ENCODE measurements around the gene TBC1D19.
"Not testable (repeated sequence)": the region's sequence is repeated elsewhere in the genome, so short reads cannot be mapped to it uniquely, and the experiment has no call there.

The TBC1D19 gene, protein sequence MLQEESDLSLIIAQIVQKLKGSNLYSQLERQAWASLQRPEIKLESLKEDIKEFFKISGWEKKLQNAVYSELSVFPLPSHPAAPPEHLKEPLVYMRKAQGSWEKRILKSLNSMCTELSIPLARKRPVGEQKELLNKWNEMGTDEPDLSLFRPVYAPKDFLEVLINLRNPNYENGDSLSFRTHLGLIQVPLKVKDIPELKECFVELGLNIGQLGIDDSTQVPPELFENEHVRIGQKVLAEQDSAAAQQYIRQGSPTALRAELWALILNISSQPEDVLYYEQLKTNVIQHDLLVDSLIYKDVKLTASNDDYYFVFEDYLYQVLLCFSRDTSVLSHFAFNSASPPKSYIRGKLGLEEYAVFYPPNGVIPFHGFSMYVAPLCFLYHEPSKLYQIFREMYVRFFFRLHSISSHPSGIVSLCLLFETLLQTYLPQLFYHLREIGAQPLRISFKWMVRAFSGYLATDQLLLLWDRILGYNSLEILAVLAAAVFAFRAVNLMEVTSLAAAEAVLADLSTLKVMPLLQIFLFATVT

DNA sequence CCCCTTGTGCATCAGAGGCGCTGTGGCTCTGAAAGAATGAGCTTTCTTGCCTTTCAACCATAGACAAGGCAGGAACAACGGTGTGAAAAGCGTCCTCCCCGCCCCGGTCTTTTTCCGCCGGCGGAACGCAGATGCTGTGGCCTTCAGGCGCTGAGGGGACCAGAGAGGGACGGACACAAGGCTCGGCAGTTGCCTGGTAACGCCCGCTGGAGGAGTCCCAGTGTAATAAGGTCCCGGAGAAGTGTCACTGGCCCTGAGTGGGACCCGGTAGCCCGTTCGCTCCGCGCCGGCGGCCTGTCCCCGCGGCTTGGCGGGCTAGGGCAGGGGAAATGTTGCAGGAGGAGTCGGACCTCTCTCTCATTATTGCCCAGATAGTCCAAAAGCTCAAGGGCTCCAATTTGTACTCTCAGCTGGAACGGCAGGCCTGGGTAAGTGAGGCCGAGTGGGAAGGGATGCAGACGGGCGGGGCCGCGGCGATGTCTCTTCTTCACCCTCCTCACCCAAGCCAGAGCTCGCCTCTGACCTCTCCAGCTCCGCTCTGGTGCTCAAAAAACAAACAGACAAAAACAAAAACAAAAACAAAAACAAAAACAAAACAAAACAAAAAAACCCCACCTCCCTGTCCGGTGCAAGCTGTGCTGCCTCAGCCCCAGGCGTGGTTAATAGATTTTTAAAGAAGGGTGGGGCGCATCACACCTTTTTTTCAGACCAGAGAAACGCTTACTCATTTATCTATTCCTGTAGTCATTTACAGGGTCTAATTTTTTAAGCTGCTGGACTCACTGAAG is at the start of gene TBC1D19:
Gene TBC1D19, plus strand, starts transcription at position 220 of the 788 bp plus-strand sequence. Its CDS starts 110 bp downstream, at position 330.
- DNase-seq = peak; percentile 88 to 89

DNA sequence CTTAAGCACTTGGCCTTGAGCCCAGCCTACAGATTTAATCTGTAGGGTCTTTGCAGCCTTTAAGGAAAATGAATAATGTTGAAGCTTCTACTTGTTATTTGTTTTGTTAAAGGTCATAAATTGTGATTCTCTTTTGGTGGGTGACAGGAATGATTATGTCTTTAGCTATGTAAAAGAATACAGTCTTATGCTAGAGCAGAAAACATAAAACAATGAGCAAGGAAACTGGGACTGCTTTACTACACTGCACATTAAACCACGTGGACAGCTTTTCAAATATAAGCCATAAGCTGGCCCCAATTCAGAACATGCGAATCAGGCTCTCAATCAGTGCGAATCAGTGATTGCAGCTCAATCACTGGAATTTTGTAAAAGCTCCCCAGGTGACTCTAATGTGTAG is 40.9 kb upstream of the TBC1D19 start:
- DNase-seq = no peak

DNA sequence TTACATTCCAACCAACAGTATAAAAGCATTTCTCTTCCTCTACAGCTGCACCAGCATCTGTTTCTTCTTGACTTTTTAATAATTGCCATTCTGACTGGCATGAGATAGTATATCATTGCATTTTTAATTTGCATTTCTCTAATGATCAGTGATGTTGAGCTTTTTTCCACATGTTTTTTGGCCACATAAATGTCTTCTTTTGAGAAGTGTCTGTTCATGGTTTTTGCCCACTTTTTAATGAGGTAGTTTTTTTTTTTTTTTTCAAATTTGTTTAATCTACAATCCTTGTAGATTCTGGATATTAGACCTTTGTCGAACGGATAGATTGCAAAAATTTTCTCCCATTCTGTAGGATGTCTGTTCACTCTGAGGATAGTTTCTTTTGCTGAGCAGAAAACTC is 39.5 kb upstream of the TBC1D19 start:
- DNase-seq = no peak

DNA sequence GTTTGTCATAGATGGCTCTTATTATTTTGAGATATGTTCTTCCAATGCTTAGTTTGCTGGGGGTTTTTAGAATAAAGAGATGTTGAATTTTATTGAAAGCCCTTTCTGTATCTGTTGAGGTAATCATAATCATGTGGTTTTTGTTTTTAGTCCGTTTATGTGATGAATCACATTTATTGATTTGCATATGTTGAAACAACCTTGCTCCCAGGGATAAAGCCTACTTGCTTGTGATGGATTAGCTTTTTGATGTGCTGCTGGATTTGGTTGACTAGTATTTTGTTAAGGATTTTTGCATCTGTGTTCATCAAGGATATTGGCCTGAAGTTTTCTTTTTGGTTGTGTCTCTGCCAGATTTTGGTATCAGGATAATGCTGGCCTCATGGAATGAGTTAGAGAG is 35.5 kb upstream of the TBC1D19 start:
- not testable (repeated sequence) for DNase-seq

DNA sequence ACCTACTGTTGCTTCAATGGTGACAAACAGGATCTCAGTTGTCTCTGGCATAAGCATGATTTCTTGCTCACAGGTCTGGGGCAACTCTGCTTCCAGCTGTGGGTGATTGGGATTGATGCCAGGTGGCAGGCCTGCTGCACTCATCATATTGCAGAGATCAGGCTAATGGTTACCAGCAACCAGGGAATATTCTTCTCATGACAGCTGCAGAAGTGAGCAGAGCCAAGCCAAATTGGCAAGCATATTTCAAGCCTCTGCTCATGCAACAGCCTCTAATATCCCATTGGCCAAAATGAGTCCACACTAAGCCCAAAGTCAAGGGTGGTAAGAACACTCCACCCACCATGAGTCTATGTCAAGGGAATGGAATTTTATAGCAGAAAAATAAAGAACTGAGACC is 26.7 kb upstream of the TBC1D19 start:
- DNase-seq = no peak

DNA sequence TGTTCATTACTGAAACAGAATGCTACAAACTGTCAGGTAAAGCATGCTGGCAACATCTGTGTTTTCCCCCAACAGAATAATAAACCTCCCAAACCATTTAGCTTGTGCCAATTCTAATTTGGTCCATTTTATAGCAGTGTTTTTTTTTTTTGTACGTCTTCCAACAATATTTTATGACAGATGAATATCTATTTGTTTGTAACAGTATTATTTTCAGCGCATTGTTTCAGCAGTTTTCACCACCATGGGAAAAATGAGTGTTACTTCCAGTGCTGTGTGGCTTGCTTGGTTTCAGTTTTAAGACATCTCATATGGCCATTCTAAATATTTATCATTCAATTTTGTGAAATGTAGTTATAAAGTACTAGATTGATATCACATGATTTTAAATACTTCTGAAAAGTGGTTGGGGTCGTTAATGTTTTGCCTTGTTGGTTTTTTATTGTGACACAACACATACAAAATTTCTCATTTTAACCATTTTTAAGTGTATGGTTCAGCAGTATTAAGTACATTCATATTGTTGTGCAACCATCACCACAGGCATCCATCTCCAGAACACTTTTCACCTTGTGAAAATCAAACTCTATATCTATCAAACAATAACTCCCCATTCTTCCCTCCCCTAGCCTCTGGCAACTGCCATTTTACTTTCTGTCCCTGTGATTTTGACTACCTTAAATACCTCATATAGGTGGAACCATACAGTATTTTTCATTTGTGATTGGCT is 25.6 kb upstream of the TBC1D19 start:
- DNase-seq = no peak

DNA sequence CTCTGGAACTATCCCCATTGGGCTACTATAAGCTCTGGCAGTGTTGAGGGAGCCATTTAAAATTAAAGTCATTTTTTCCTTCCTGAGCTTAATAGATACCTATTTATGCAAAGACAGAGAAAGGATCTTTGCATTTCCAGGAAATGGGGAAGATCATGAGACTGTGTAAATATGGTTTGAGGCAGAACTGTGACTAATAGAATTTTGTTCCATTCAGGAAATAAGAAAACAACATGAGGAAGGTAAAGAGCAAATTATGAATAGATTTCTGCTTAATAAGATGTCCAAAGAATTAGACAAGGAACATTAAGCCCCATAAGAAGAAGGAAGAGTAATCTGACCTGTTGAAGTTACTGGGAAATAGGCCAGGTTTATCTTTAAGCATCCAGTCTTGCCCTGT is 17.8 kb upstream of the TBC1D19 start:
- DNase-seq = no peak

DNA sequence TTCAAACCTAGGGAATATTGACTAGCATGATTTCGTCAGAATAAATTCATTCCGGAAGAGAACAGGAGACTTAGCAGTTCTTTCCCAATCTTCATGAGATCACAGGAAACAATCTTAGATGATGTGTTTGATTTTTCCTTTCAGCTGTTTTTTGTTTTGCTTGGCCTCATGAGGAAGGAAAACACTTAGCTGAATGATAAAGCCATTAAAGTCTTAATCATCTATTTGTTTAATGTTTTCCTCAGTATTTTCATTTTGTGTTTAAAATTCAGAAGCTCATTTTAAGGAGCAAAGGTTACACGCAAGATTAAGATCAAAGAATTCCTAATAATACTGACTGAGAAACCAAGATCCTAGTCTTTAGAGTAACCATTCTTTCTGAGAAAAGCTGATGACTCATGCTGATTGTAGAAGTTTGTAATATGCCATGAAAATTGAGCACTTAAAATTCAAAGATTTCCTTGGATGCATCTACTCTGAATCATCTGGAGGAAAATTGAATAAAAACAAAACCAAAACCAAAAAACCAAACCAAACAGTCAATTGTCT is 15.4 kb upstream of the TBC1D19 start:
- no peak for DNase-seq

DNA sequence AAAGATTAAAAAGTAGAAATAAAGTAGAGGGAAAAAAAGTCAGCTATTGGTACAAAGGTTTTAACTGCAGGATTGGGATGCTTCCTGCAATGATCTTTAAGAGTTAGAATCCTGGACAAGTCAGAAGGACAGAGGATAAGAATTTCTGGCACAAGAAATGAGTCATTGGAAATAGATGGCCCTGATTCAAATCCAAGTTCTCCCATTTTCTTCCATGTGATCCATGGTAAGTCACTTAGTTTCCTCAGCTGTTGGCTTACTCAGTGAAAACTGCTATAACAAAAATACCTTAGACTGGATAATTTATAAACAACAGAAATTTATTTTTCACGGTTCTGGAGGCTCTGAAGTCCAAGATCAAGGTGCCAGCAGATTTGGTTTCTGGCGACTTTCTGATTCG is 13.3 kb upstream of the TBC1D19 start:
- no peak for DNase-seq

DNA sequence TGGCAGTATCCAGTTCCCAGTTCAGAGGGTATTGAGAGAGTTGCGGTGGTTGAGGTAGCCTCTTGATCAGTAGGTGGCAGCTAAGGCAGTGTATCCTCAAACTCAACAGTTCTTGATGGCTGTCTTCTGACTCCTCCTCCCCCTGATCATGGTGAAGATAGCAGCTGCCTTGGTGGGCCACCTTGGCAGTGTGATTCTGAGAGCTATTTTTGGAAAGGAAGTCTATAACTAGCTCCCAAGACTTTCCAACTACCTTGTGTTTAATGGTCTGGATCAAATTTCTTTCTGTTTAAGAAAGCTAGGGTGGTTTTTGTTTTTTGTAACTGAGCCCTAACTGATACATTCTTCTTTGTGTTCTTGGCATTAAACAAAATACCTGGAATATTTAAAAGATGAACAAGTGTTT is 10.5 kb upstream of the TBC1D19 start:
- no peak for DNase-seq

DNA sequence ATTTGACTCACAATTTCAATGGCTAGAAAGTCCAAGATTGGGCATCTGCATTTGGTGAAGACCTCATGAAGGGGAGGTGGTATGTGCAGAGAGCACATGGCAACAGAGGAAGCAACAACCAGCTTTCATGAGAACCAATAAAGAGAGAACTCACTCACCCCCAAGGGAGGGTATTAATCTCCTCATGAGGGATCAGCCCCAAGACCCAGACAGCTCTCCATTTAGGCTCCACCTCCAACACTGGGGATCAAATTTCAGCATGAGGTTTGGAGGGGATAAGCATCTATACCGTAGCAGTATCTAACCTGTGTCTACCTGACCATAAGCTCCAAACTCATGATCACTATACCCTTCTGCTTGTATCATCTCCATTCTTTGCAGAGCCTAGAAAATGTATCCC is 9.3 kb upstream of the TBC1D19 start:
- no peak for DNase-seq

DNA sequence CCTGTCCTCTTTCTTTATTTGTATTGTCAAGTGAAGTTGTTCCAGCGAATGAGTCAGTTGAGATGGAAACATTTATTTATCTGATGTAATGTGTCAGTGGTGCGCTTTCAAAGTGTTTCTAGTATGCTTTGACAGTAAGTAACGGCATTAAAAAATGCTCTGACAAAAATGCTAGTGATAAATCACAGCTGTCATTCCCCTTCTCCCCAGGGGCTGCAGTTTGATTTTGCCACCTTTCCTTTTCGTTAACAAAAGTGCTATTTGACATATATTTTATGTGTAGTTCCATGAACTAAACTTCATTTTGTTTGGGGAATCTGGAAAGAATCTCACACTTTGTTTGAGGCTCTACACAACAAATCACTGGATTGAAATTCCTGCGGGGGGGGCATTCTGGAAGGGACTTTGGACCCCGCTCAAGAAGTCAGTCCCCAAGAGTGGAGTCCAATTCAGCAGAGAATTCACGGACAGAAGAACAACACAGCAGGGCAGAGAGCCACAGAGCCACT is 7.6 kb upstream of the TBC1D19 start:
- no peak for DNase-seq

DNA sequence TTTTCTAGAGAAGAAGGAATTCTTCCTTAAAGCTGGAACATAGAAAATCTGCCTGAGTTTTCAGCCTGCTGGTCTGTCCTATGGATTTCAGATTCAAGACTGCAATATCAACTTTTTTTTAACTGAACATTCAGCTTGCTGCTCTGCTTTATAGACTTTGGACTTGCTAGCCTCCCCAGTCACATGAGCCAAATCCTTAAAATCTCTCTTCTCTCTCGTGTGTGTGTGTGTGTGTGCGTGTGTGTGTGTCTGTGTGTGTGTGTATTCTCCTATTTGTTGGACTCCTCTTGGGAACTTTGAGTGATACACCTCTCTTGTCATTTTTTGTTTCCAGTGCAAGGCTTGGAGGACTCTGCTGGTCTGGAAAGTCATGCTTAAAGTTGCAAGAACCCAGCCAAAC is 6.8 kb upstream of the TBC1D19 start:
- no peak for DNase-seq

DNA sequence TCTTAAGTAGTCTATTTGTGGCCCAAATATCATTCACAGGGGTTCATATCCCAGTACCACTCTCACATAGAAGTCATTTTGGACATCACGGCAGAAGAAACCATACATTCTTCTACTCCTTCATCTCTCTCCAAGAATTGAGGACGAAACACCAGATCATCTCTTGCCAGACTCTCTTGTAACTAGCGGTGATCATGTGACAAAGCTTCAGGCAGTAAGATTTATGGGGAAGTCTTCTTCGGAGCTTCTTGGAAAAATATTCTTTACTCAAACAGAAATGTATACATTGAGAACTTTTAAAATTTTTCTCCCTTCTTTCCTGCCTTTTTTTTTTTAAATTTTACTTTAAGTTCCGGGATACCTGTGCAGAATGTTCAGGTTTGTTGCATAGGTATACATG is 4.7 kb upstream of the TBC1D19 start:
- no peak for DNase-seq

DNA sequence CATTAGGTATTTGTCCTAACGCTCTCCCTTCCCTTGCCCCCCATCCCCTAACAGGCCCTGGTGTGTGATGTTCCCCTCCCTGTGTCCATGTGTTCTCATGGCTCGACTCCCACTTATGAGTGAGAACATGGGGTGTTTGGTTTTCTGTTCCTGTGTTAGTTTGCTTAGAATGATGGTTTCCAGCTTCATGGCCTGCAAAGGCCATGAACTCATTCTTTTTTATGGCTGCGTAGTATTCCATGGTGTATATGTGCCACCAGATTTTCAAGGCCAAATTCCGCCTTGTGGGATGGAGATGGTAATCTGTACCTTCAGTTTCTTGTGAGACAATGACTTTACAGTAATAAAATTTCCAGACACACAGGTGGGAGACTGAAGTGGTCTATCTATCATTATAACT is 2.5 kb upstream of the TBC1D19 start:
- not testable (repeated sequence) for DNase-seq

DNA sequence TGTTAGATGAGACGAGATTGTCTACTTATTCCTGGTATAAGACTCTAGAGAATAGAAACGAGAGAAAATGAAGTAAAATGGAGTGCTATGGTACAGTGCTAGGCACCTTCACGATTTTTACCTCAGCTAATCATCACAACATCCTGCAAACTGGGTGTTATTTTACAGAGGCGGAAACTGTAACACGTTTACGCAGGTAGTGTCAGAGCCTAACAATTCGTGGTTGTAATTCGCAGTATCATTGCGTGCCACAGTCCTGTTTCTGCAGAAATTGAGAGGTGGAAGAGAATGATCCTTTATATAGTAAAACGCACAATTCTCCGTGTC is 383 bp upstream of the TBC1D19 start:
- DNase-seq = no peak

DNA sequence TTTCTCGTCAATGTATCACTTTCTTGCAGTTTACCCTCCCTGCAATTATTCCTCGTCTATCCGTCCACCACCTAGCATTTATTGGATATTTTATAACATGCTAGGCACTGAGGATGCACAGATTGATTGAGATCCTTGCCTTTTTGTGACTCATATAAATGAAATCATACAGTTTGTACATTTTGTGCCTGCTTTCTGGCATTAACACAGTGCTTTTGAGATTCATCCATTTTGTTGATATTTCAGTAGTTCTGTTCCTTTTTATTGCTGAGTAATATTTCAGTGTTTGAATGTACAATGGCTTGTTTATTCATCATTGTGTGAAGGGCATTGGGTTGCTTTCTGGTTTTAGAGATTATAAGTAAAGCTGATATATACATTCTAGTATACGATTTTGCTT is 841 bp downstream of the TBC1D19 start:
- no peak for DNase-seq

DNA sequence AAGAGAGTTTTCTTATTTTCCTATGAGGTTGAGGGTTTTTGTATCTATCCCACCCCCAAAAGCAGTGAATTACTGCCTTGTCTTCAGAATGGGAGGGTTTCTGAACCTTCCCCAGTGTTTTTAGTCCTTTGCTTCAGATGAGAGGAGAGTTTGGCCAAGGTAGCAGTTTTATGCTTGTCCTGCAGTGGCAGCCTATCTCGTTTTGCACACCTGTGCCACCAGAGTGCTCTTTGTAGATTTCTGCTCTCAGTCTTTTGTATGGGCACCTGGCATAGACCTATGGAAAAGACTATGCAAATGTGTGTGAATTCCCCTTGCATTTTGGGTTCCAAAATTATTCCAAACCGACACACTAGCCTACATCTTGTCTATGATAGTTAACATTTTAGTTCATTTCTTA is 5.8 kb downstream of the TBC1D19 start:
- no peak for DNase-seq

DNA sequence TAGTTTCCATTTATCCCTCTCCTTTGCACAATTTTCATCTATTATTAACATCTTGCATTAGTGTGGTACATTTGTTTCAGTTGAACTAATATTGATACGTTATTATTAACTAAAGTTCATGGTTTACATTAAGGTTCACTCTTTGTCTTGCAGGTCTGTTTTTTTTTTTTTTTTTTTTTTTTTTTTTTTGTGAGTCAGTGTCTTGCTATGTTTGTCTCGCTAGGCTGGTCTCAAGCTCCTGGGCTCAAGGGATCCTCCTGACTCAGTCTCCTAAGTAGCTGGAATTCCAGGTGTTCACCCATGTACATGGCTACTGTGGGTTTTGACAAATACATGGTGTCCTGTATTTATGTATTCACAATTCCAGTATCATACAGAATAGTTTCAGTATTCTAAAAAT is 6.8 kb downstream of the TBC1D19 start:
- DNase-seq = no peak

DNA sequence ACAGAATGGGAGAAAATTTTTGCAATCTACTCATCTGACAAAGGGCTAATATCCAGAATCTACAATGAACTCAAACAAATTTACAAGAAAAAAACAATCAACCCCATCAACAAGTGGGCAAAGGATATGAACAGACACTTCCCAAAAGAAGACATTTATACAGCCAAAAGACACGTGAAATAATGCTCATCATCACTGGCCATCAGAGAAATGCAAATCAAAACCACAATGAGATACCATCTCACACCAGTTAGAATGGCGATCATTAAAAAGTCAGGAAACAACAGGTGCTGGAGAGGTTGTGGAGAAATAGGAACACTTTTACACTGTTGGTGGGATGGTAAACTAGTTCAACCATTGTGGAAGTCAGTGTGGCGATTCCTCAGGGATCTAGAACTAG is 9.7 kb downstream of the TBC1D19 start:
- not testable (repeated sequence) for DNase-seq

DNA sequence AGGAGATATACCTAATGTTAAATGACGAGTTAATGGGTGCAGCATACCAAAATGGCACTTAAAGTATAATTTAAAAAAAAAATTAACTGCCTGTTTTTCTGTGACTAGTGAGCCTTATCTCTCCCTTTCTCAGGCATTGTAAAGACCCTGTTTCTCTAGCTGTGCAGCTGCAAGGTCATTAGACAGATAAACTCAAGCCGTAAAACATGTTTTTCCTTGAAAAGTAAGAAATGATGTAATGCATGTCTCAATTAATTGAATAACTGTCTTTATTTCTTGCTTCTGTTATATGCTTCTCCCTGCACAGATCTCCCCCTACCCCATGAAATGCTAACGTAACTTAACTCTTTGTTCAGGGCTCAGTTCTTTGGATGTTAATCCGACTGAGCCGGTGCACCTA is 10.5 kb downstream of the TBC1D19 start:
- DNase-seq = no peak

DNA sequence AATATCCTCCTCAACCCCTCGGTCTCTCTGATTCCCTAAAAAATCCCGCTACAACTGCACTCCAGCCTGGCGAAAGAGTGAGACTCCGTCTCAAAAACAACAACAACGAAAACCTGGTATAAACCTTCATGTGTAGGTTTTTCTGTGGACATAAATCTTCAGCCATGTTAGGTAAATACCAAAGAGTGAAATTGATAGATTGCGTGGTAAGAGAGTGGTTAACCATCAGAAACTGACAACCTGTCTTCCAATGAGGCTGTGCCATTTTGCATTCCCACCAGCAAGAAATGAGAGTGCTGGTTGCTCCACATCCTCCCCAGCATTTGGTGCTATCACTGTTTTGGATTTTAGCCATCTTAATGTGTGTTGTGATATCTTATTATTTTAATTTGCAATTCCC is 10.9 kb downstream of the TBC1D19 start:
- DNase-seq = no peak

DNA sequence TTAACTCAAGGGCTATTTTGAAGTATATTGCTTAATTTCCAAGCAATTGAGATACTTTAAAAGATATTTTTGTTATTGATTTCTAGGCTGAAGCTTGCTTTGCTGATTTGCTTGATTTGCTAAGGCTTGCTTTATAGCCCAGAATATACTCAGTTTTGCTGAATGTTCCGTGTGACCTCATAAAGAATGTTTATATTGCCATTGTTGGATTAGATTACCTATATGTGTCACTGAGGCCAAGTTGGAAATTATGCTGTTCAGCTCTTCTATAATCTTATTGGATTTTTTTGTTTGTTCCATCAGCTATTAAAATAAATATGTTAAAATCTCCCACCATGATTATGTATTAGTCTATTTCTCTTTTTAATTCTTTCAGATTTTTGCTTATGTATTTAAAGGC is 13.0 kb downstream of the TBC1D19 start:
- DNase-seq = no peak
